Stimulated activated CD8-positive, alpha-beta memory T cell treated with anti-CD3 and anti-CD28 coated beads, Interleukin-15, amount 100 ng/mL, for 4 hours (primary cell): ENCODE measurements around the gene TYRO3.
"Not testable (repeated sequence)": the region's sequence is repeated elsewhere in the genome, so short reads cannot be mapped to it uniquely, and the experiment has no call there.

Experiments used
- DNase-seq, 2 donors: peaks; one replicate each; pipeline ENCODE4 v3.0.0-alpha.2; 2020; ENCODE audit warnings: low read depth in 2 of 2

TYRO3 gene

GRCh38 chr15:41573396-41573795 is 14.4 kb downstream of the TYRO3 start:
- no peak for DNase-seq

- no peak for DNase-seq
Observed at GRCh38 chr15:41574158-41574557, 15.1 kb downstream of the TYRO3 start.

GRCh38 chr15:41575282-41575681 is 16.3 kb downstream of the TYRO3 start:
- DNase-seq, result no peak

- no peak for DNase-seq
Observed at GRCh38 chr15:41577863-41578735, 19.1 kb downstream of the TYRO3 start.

GRCh38 chr15:41578736-41579383 is 19.8 kb downstream of the TYRO3 start:
- no peak for DNase-seq

GRCh38 chr15:41581110-41581509 is 22.1 kb downstream of the TYRO3 start:
- no peak for DNase-seq

GRCh38 chr15:41583795-41584194 is 24.8 kb downstream of the TYRO3 start:
- no peak for DNase-seq

GRCh38 chr15:41584636-41585126 is 25.7 kb downstream of the TYRO3 start:
- DNase-seq, result no peak

- no peak for DNase-seq
Observed at GRCh38 chr15:41585127-41586047, 26.4 kb downstream of the TYRO3 start.

- not testable (repeated sequence) for DNase-seq
Observed at GRCh38 chr15:41586531-41587282, 27.7 kb downstream of the TYRO3 start.

GRCh38 chr15:41589018-41589417 is 30.0 kb downstream of the TYRO3 start:
- DNase-seq, result not testable (repeated sequence)

GRCh38 chr15:41589571-41589970 is 30.6 kb downstream of the TYRO3 start:
- DNase-seq, result not testable (repeated sequence)

- not testable (repeated sequence) for DNase-seq
Observed at GRCh38 chr15:41591217-41591616, 32.2 kb downstream of the TYRO3 start.

- DNase-seq, result not testable (repeated sequence)
Observed at GRCh38 chr15:41592718-41593117, 33.7 kb downstream of the TYRO3 start.

GRCh38 chr15:41594801-41595746 is 36.1 kb downstream of the TYRO3 start:
- no peak for DNase-seq

- no peak for DNase-seq
Observed at GRCh38 chr15:41596972-41597371, 38.0 kb downstream of the TYRO3 start.

- no peak for DNase-seq
Observed at GRCh38 chr15:41597787-41598186, 38.8 kb downstream of the TYRO3 start.

- no peak for DNase-seq
Observed at GRCh38 chr15:41599061-41599460, 40.0 kb downstream of the TYRO3 start.

GRCh38 chr15:41603411-41603935 is 44.5 kb downstream of the TYRO3 start:
- no peak for DNase-seq
